Erythroblast (primary cell): ENCODE measurements around the gene WIF1.

Experiments used
- GATA1 ChIP-seq: IDR thresholded peaks from 2 replicates; pipeline ENCODE4 v1.6.1; 2011; ENCODE audit warnings: low read depth, mild to moderate bottlenecking, control low read depth, low read length, moderate library complexity
- POLR2A ChIP-seq: IDR thresholded peaks from 2 replicates; pipeline ENCODE4 v1.6.1; 2011; ENCODE audit warnings: mild to moderate bottlenecking, low read length

- TF ChIP-seq POLR2A: no peak
- no peak for TF ChIP-seq GATA1
Measured at GRCh38 chr12:65156366-65156841, 35.3 kb upstream of the WIF1 start.
